H1 (cell line): ENCODE measurements around the gene IFNL4. TPM values are rescaled to one million over a fixed set of nuclear protein-coding genes. Genes with fewer than 3 reads are reported as not detected.

Experiments used
- RAD21 ChIP-seq, 2 experiments: IDR thresholded peaks in 1 of 2; conservative IDR thresholded peaks in 1 of 2; 2 replicates each; pipeline ENCODE4 v1.6.1; 2011; ENCODE audit warnings: low read depth in 2 of 2, low read length in 2 of 2, improper control_type of control experiment in 1 of 2, inconsistent platforms in 1 of 2, mild to moderate bottlenecking in 1 of 2, moderate library complexity in 1 of 2
- polyA plus RNA-seq, 7 experiments: library from polyadenylated mRNA; depleted of rRNA in 3 of 7; stranded (reverse) in 5 of 7; unstranded in 2 of 7; fragments of >200 nt in 5 of 7; fragments of 200-250 nt in 2 of 7; gene quantifications; 1 replicate in 5 of 7; 2 replicates in 1 of 7; 4 replicates in 1 of 7; pipeline versions ENCODE4 v1.2.1 to v1.2.3, GENCODE V29; 2011 to 2013; ENCODE audit warnings: missing spikeins in 2 of 7, mixed read lengths in 2 of 7
- total RNA-seq: library from RNA; stranded (reverse); fragmentation: NEBNext Ultra II Directional; extraction: Animal tissue kit (Norgen Biotek cat#: 25700); gene quantifications from 2 replicates; pipeline ENCODE4 v1.2.1, GENCODE V29; 2021

Gene IFNL4
- total and polyA plus RNA-seq, 2 of the 8 experiments (the other 6 are each of a cell fraction or from before 2014, with no cell fraction given) = not detected

- peak; percentile 93 to 97 for TF ChIP-seq RAD21 (IDR thresholded peaks at IDR 0.05 in 1 of 2, conservative IDR thresholded peaks at IDR 0.05 in 1 of 2; ENCODE audit: low read depth in 2 of 2, low read length in 2 of 2)
These were observed 36.3 kb downstream of the IFNL4 start (continued) for GRCh38 chr19:39212375-39212742.
